AG10803 (cell line): ENCODE results near the gene FKBP2.

Source experiments
- DNase-seq: peaks from one replicate; pipeline ENCODE4 v3.0.0; 2010; ENCODE audit warnings: low read depth
- H3K4me3 ChIP-seq: 2 replicates; pipeline ENCODE4 v1.5.1; 2011; ENCODE audit warnings: mild to moderate bottlenecking, low read length, control low read depth
- CTCF ChIP-seq: conservative IDR thresholded peaks from 2 replicates; pipeline ENCODE4 v1.5.1; 2011; ENCODE audit warnings: mild to moderate bottlenecking, low read length, control low read depth, inconsistent platforms

The FKBP2 gene

DNA sequence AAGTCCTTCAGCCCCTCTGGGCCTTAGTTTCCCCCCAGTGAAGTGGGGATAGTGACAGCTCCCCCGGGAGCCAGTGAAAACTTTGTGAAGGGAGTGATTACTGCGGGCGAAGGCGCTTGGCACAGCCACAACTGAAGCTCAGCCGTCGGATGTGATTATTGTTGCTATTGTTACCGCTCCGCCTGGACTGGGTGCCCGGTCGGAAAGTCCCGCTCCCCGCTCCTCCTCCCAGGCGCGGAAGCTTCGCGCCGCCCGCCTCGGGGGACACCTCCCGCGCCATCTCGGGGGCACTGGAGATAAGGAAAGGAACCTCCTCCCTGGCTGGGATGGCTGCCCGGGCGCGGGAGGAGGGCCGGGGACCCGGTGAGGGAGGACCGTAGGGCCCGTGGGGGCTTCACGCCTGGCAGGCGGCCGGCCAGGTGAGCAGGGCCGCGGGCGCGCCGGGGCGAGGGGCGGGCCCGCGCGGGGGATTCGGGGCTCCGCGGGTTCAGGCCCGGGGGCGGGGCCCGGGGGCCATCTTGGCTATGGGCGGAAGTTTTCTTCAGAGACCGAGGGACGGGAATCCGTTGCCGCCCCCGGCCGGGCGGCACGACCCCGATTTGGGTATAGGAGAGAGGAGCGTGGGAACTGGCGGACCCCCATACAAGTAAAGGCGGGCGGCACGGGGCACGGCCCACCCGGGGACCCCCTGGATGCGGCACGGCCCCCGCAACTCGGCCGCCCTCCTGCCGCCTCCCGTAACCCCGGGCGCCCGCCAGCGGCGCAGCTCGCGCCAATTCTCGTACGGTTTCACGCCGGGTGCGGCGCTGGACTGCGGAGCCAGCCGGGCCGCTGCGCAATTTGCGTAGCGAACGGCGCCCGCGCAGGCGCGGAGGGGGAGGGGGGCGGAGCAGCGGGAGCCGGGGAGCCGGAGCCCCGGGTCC, 44.3 kb downstream of the FKBP2 start, which contains the start of gene GPR137:
TSS of gene GPR137 (plus strand) at position 887 of the 923 bp plus-strand sequence. CDS start 677 bp downstream, outside the sequence.
- H3K4me3 ChIP-seq: peak within 1 kb of the TSS; percentile 89
- DNase-seq: peak; percentile 58
- TF ChIP-seq CTCF: no peak

GRCh38 chr11:64285885-64286800, 45.2 kb downstream of the FKBP2 start:
- H3K4me3 ChIP-seq: peak overlapping the region; percentile 70
- no peak for DNase-seq
- no peak for TF ChIP-seq CTCF

- peak overlapping the region; percentile 70 for H3K4me3 ChIP-seq
- TF ChIP-seq CTCF: no peak
- DNase-seq: no peak
These were observed 45.9 kb downstream of the FKBP2 start for GRCh38 chr11:64286801-64287159.

GRCh38 chr11:64287676-64288352, 46.9 kb downstream of the FKBP2 start:
- no peak for TF ChIP-seq CTCF
- no peak for DNase-seq
- H3K4me3 ChIP-seq: no peak overlapping the region

DNA sequence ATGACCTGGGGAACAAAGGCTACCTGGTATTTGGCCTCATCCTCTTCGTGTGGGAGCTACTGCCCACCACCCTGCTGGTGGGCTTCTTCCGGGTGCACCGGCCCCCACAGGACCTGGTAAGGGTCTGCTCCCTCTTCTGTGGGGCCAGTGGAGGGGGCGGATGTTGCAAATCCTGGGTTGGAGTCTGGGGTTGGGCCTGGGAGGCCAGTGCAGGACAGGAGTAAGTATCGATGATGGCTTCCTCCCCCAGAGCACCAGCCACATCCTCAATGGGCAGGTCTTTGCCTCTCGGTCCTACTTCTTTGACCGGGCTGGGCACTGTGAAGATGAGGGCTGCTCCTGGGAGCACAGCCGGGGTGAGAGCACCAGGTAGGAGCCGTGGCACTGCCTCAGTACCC, 47.5 kb downstream of the FKBP2 start:
- H3K4me3 ChIP-seq: no peak overlapping the region
- no peak for TF ChIP-seq CTCF
- DNase-seq: no peak

DNA sequence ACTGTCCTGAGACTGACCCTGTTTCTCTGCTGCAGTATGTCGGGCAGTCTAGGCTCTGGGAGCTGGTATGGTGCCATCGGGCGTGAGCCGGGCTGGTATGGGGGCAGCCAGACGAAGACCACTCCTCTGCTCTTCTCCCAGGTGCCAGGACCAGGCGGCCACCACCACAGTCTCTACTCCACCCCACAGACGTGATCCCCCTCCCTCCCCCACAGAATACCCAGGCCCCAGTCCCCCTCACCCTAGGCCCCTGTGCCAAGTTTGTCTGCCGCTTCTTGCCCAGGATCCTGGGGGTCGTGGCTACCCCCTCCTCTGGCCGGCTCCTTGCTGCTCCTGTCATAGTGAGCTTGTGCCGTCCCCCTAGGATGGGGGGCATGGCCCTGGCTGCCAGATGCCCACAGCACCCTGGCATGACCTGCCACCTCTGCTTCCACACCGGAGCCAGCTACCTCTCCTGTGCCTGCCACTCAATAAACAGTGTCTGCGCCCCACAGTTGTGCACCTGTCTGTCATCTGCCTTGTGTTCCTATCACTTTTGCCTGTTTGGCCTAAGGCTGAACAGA, 48.2 kb downstream of the FKBP2 start:
- DNase-seq: no peak
- TF ChIP-seq CTCF: no peak
- no peak overlapping the region for H3K4me3 ChIP-seq
